H1 (cell line): ENCODE data around the gene NSF. TPM values are rescaled to one million over a fixed set of nuclear protein-coding genes. Genes with fewer than 3 reads are reported as not detected.

ENCODE experiments used
- CTCF ChIA-PET: fragments of 300-600 bp; sonication (Branson Sonifier 250); formaldehyde crosslinking; loops from one replicate; lab custom pipeline; 2021; ENCODE audit not compliant: partially characterized antibody; lab: Charles Lee
- POLR2A ChIA-PET: fragments of 300-600 bp; sonication (Branson Sonifier 250); formaldehyde crosslinking; loops from one replicate; lab custom pipeline; 2021; ENCODE audit warnings: inconsistent platforms; ENCODE audit not compliant: partially characterized antibody; lab: Charles Lee
- DNase-seq, 2 experiments: peaks; one replicate each; pipeline versions ENCODE4 v3.0.0 to v3.0.0-alpha.2; 2010 to 2022; ENCODE audit warnings: low spot score in 2 of 2, low read depth in 1 of 2, mixed read lengths in 1 of 2
- FAIRE-seq: peaks from 2 replicates; lab custom pipeline; 2011; peaks lifted over from hg19 to GRCh38; lab: Jason Lieb, UNC
- H2AFZ ChIP-seq: 2 replicates; pipeline ENCODE4 v1.8.1; 2012; ENCODE audit warnings: low read length, inconsistent platforms
- H2AK5ac ChIP-seq: 2 replicates; pipeline ENCODE4 v1.6.1; 2013; ENCODE audit warnings: low read depth, low read length
- H2BK120ac ChIP-seq: replicated peaks from 2 replicates; pipeline ENCODE3; 2013; ENCODE audit warnings: low read depth, low read length, inconsistent platforms
- H2BK12ac ChIP-seq: 2 replicates; pipeline ENCODE4 v1.6.1; 2013; ENCODE audit warnings: low read depth, low read length
- H2BK15ac ChIP-seq: 2 replicates; pipeline ENCODE4 v1.6.1; 2013; ENCODE audit warnings: low read length
- H2BK20ac ChIP-seq: 2 replicates; pipeline ENCODE4 v1.6.1; 2013; ENCODE audit warnings: low read length
- H2BK5ac ChIP-seq: 2 replicates; pipeline ENCODE4 v1.6.1; 2013; ENCODE audit warnings: low read depth, low read length
- H3K14ac ChIP-seq: 2 replicates; pipeline ENCODE4 v1.6.1; 2013; ENCODE audit warnings: inconsistent platforms; ENCODE audit not compliant: insufficient read length
- H3K18ac ChIP-seq: 2 replicates; pipeline ENCODE4 v1.6.1; 2013; ENCODE audit warnings: low read length; ENCODE audit errors: extremely low read depth
- H3K23ac ChIP-seq: 2 replicates; pipeline ENCODE4 v1.6.1; 2013; ENCODE audit warnings: inconsistent platforms; ENCODE audit not compliant: insufficient read length
- H3K23me2 ChIP-seq: 2 replicates; pipeline ENCODE4 v1.6.1; 2013; ENCODE audit warnings: low read depth, low read length
- H3K27ac ChIP-seq: 2 replicates; pipeline ENCODE4 v1.6.1; 2011; ENCODE audit warnings: low read depth, low read length, inconsistent platforms
- H3K27me3 ChIP-seq, 4 experiments: replicated peaks in 1 of 4; 1 replicate in 1 of 4; 2 replicates in 3 of 4; pipeline versions ENCODE4 v1.6.1 to v1.8.1; 2011 to 2013; ENCODE audit warnings: low read length in 3 of 4, mild to moderate bottlenecking in 3 of 4, inconsistent platforms in 2 of 4, mixed read lengths in 2 of 4, moderate library complexity in 1 of 4; ENCODE audit not compliant: control insufficient read depth in 3 of 4, insufficient read depth in 3 of 4; ENCODE audit errors: extremely low read depth in 1 of 4
- H3K36me3 ChIP-seq, 4 experiments: 2 replicates each; pipeline versions ENCODE4 v1.6.1 to v1.8.1; 2011 to 2013; ENCODE audit warnings: mild to moderate bottlenecking in 4 of 4, low read length in 3 of 4, moderate library complexity in 2 of 4, control low read depth in 1 of 4, inconsistent platforms in 1 of 4; ENCODE audit not compliant: insufficient read depth in 4 of 4, control insufficient read depth in 2 of 4
- H3K4ac ChIP-seq: replicated peaks from 2 replicates; pipeline ENCODE3; 2013; ENCODE audit warnings: low read length, low read depth, mixed read lengths, inconsistent platforms; ENCODE audit not compliant: insufficient read length
- H3K4me1 ChIP-seq, 4 experiments: replicated peaks in 1 of 4; 1 replicate in 1 of 4; 2 replicates in 3 of 4; pipeline versions ENCODE4 v1.6.1 to v1.8.1; 2011 to 2013; ENCODE audit warnings: low read length in 3 of 4, inconsistent platforms in 2 of 4, mixed read lengths in 1 of 4; ENCODE audit not compliant: insufficient read depth in 4 of 4, control insufficient read depth in 3 of 4
- H3K4me2 ChIP-seq, 2 experiments: 2 replicates each; pipeline versions ENCODE4 v1.6.1 to v1.8.1; 2011 to 2013; ENCODE audit warnings: low read depth in 2 of 2, low read length in 2 of 2, control low read depth in 1 of 2, inconsistent platforms in 1 of 2, mild to moderate bottlenecking in 1 of 2; ENCODE audit not compliant: insufficient read depth in 1 of 2
- H3K4me3 ChIP-seq, 4 experiments: fragments of 200-600, 300-600 bp in 1 of 4; sonication (generic), shearing (Covaris generic), sonication (Bioruptor Twin) in 1 of 4; 2 replicates each; pipeline versions ENCODE4 v1.5.1 to v1.8.1; 2011 to 2016; ENCODE audit warnings: low read length in 4 of 4, low read depth in 3 of 4, control low read depth in 2 of 4, inconsistent platforms in 2 of 4, mild to moderate bottlenecking in 2 of 4, mixed read lengths in 1 of 4, moderate library complexity in 1 of 4; ENCODE audit not compliant: insufficient read depth in 2 of 4; ENCODE audit errors: extremely low read depth in 1 of 4
- H3K56ac ChIP-seq: replicated peaks from 2 replicates; pipeline ENCODE3; 2013; ENCODE audit warnings: low read depth, mild to moderate bottlenecking, mixed read lengths, low read length, inconsistent platforms; ENCODE audit not compliant: insufficient read length
- H3K79me1 ChIP-seq: 2 replicates; pipeline ENCODE4 v1.6.1; 2013; ENCODE audit warnings: low read depth, low read length, control low read depth
- H3K79me2 ChIP-seq, 2 experiments: 2 replicates each; pipeline versions ENCODE4 v1.6.1 to v1.8.1; 2012 to 2013; ENCODE audit warnings: low read length in 2 of 2, mild to moderate bottlenecking in 2 of 2, inconsistent platforms in 1 of 2; ENCODE audit not compliant: insufficient read depth in 2 of 2, control insufficient read depth in 1 of 2
- H3K9ac ChIP-seq, 4 experiments: replicated peaks in 1 of 4; 1 replicate in 1 of 4; 2 replicates in 3 of 4; pipeline versions ENCODE4 v1.6.1 to v1.8.1; 2011 to 2013; ENCODE audit warnings: low read depth in 3 of 4, low read length in 3 of 4, control low read depth in 2 of 4, mild to moderate bottlenecking in 2 of 4, moderate library complexity in 2 of 4, inconsistent platforms in 1 of 4; ENCODE audit errors: extremely low read depth in 1 of 4
- H3K9me3 ChIP-seq, 2 experiments: 2 replicates each; pipeline versions ENCODE4 v1.6.1 to v1.8.1; 2012 to 2013; ENCODE audit warnings: mild to moderate bottlenecking in 2 of 2, moderate library complexity in 2 of 2, control low read depth in 1 of 2, inconsistent platforms in 1 of 2, low read depth in 1 of 2, low read length in 1 of 2, mixed read lengths in 1 of 2; ENCODE audit not compliant: insufficient read depth in 2 of 2
- H4K20me1 ChIP-seq, 2 experiments: replicated peaks in 1 of 2; 2 replicates each; pipeline versions ENCODE3 to v1.8.1; 2011 to 2013; ENCODE audit warnings: inconsistent platforms in 2 of 2, low read length in 2 of 2, mild to moderate bottlenecking in 1 of 2; ENCODE audit not compliant: insufficient read depth in 2 of 2, control insufficient read depth in 1 of 2
- H4K5ac ChIP-seq: 2 replicates; pipeline ENCODE4 v1.6.1; 2013; ENCODE audit warnings: low read length, low read depth, mixed read lengths, inconsistent platforms; ENCODE audit not compliant: insufficient read length
- H4K8ac ChIP-seq: 2 replicates; pipeline ENCODE4 v1.8.0; 2013; ENCODE audit warnings: mild to moderate bottlenecking, moderate library complexity, low read length, inconsistent platforms; ENCODE audit not compliant: insufficient read depth; ENCODE audit errors: extremely low read depth
- H4K91ac ChIP-seq: replicated peaks from 2 replicates; pipeline ENCODE3; 2013; ENCODE audit warnings: low read length, mixed read lengths, inconsistent platforms; ENCODE audit not compliant: insufficient read length
- ASH2L ChIP-seq: fragments of 200-600, 300-600 bp; sonication (generic); IDR thresholded peaks from one replicate; pipeline ENCODE4 v1.7.1; 2017; ENCODE audit warnings: low read length
- BACH1 ChIP-seq: IDR thresholded peaks from 2 replicates; pipeline ENCODE4 v1.6.1; 2012; ENCODE audit warnings: low read length, improper control_type of control experiment
- CEBPB ChIP-seq: IDR thresholded peaks from 2 replicates; pipeline ENCODE4 v1.6.1; 2012; ENCODE audit warnings: low read depth, low read length
- CREB1 ChIP-seq: IDR thresholded peaks from 2 replicates; pipeline ENCODE4 v1.6.1; 2012; ENCODE audit warnings: inconsistent platforms
- EGR1 ChIP-seq: IDR thresholded peaks from 2 replicates; pipeline ENCODE4 v1.6.1; 2011; ENCODE audit warnings: low read depth, low read length, borderline replicate concordance
- JUND ChIP-seq: IDR thresholded peaks from 2 replicates; pipeline ENCODE4 v1.6.1; 2011; ENCODE audit warnings: mild to moderate bottlenecking, improper control_type of control experiment, low read length
- POLR2AphosphoS5 ChIP-seq: IDR thresholded peaks from 2 replicates; pipeline ENCODE4 v1.6.1; 2011; ENCODE audit warnings: low read depth, low read length
- POU5F1 ChIP-seq: IDR thresholded peaks from 2 replicates; pipeline ENCODE4 v1.6.1; 2011; ENCODE audit warnings: low read depth, mild to moderate bottlenecking, low read length, moderate library complexity
- RNF2 ChIP-seq: fragments of 200-900, 300-1000 bp; sonication (generic); IDR thresholded peaks from 2 replicates; pipeline ENCODE4 v1.7.1; 2016; ENCODE audit warnings: borderline replicate concordance, low read depth, mild to moderate bottlenecking, antibody characterized with exemption, low read length; ENCODE audit not compliant: poor library complexity, severe bottlenecking; ENCODE audit errors: missing control alignments
- RXRA ChIP-seq: IDR thresholded peaks from 2 replicates; pipeline ENCODE4 v1.6.1; 2011; ENCODE audit warnings: low read depth, mild to moderate bottlenecking, low read length, moderate library complexity; ENCODE audit not compliant: insufficient read depth
- SP2 ChIP-seq: IDR thresholded peaks from 2 replicates; pipeline ENCODE4 v1.6.1; 2012; ENCODE audit warnings: mild to moderate bottlenecking, low read length, inconsistent platforms
- TAF1 ChIP-seq: IDR thresholded peaks from 2 replicates; pipeline ENCODE4 v1.6.1; 2011; ENCODE audit warnings: mild to moderate bottlenecking, low read depth, low read length
- TAF7 ChIP-seq: optimal IDR thresholded peaks from 2 replicates; pipeline ENCODE3; 2011; ENCODE audit warnings: low read depth, mild to moderate bottlenecking, inconsistent platforms, low read length, moderate library complexity, borderline replicate concordance
- TEAD4 ChIP-seq: IDR thresholded peaks from 2 replicates; pipeline ENCODE4 v1.6.1; 2012; ENCODE audit warnings: low read depth, low read length, inconsistent platforms, mixed read lengths
- WGBS, 2 experiments: shearing (Covaris generic) in 1 of 2; methylation state at CpG; one replicate each; pipeline versions ENCODE4 v1.1.6 to v1.1.7; 2013 to 2015; ENCODE audit warnings: low lambda C conversion rate in 2 of 2, mixed read lengths in 2 of 2, inconsistent platforms in 1 of 2, low coverage in 1 of 2, missing lambda C conversion rate in 1 of 2; ENCODE audit not compliant: insufficient replicate concordance in 2 of 2, insufficient coverage in 1 of 2, insufficient read length in 1 of 2; ENCODE audit errors: extremely low coverage in 1 of 2, missing lambda C conversion rate in 1 of 2; 5-methylcytosine and 5-hydroxymethylcytosine counted together
- polyA plus RNA-seq, 7 experiments: library from polyadenylated mRNA; depleted of rRNA in 3 of 7; stranded (reverse) in 5 of 7; unstranded in 2 of 7; fragments of >200 nt in 5 of 7; fragments of 200-250 nt in 2 of 7; gene quantifications; 1 replicate in 5 of 7; 2 replicates in 1 of 7; 4 replicates in 1 of 7; pipeline versions ENCODE4 v1.2.1 to v1.2.3, GENCODE V29; 2011 to 2013; ENCODE audit warnings: missing spikeins in 2 of 7, mixed read lengths in 2 of 7
- total RNA-seq: library from RNA; stranded (reverse); fragmentation: NEBNext Ultra II Directional; extraction: Animal tissue kit (Norgen Biotek cat#: 25700); gene quantifications from 2 replicates; pipeline ENCODE4 v1.2.1, GENCODE V29; 2021
- TF ChIP-seq, protein P1 (sequence below): IDR thresholded peaks from 2 replicates; pipeline ENCODE4 v1.6.1; 2011; ENCODE audit warnings: low read depth, mild to moderate bottlenecking, low read length; ENCODE audit not compliant: insufficient read depth

Gene NSF
- total and polyA plus RNA-seq, 2 of the 8 experiments (the other 6 are each of a cell fraction or from before 2014, with no cell fraction given): 13.0 to 27.7 TPM

DNA sequence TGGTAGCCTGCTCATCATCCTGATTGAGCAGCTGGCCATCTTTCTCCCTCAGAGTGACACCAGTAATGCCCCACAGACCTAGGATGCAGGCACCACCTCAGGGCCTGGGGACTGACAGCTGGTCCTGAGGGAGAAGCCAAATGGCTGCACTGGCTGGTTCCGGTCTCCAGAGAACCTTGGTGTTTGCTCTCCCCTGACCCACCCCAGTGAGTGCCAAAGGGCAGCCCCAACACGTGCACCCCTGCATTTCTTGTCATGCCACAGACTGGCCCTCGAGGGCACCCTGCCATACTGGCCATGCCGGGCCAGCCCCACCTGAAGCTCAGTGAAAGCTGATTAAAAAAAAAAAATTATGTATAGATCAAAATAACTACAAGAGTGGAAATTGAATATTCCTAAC is 127.5 kb downstream of the NSF start:
- H4K5ac ChIP-seq: no peak overlapping the region
- FAIRE-seq: no peak
- no peak overlapping the region for H4K8ac ChIP-seq
- no peak overlapping the region for H2BK5ac ChIP-seq
- no peak overlapping the region for H2BK15ac ChIP-seq
- no peak overlapping the region for H2BK12ac ChIP-seq
- H2BK20ac ChIP-seq: no peak overlapping the region
- CTCF ChIA-PET: interaction anchor here (0.9 to 1.6 kb wide), 3 partner anchors 25 to 195 kb away, joined by 3 to 4 read pairs (median 3); no protein-coding TSS in a partner anchor
- H3K14ac ChIP-seq: no peak overlapping the region
- POLR2A ChIA-PET: interaction anchor here (0.9 kb wide), 1 partner anchor 27 kb away, joined by 3 read pairs; no protein-coding TSS in a partner anchor
- no peaks in the 10 kb centered on the region; a peak in 1 of 8 replicates for H3K36me3 ChIP-seq
- no peak overlapping the region for H3K4me2 ChIP-seq
- H3K18ac ChIP-seq: no peak overlapping the region
- no peak overlapping the region for H2BK120ac ChIP-seq
- H3K9ac ChIP-seq: no peak overlapping the region
- no peak overlapping the region for H3K4ac ChIP-seq
- H2AK5ac ChIP-seq: no peak overlapping the region
- no peak overlapping the region for H3K56ac ChIP-seq
- no peak overlapping the region for H3K23ac ChIP-seq
- no peak for DNase-seq
- no peak overlapping the region for H2AFZ ChIP-seq
- H3K79me2 ChIP-seq: no peaks in the 10 kb centered on the region
- WGBS, 2 experiments: 93% methylated on average over 4 of the region's 4 CpGs; no CpG with 5 or more reads in 1 of the 2 experiments
- H4K91ac ChIP-seq: no peak overlapping the region
- no peaks in the 10 kb centered on the region for H3K23me2 ChIP-seq
- no peaks in the 10 kb centered on the region for H4K20me1 ChIP-seq
- H3K27ac ChIP-seq: no peak overlapping the region
- H3K79me1 ChIP-seq: no peaks in the 10 kb centered on the region
- H3K4me3 ChIP-seq: no peak overlapping the region
- H3K9me3 ChIP-seq: no peaks in the 10 kb centered on the region
- H3K4me1 ChIP-seq: no peaks in the 10 kb centered on the region
- H3K27me3 ChIP-seq: no peaks in the 10 kb centered on the region
- TF ChIP-seq TAF7 (no peak), JUND (no peak), BACH1 (no peak), CREB1 (no peak), SP2 (no peak), TAF1 (no peak), ASH2L (no peak), RNF2 (no peak), RXRA (no peak), POLR2AphosphoS5 (no peak), CEBPB (no peak), POU5F1 (no peak), EGR1 (no peak), TEAD4 (no peak)
- TF ChIP-seq, protein P1, sequence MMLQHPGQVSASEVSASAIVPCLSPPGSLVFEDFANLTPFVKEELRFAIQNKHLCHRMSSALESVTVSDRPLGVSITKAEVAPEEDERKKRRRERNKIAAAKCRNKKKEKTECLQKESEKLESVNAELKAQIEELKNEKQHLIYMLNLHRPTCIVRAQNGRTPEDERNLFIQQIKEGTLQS: no peak
